ENCODE data around the gene MGAT3.

DNA sequence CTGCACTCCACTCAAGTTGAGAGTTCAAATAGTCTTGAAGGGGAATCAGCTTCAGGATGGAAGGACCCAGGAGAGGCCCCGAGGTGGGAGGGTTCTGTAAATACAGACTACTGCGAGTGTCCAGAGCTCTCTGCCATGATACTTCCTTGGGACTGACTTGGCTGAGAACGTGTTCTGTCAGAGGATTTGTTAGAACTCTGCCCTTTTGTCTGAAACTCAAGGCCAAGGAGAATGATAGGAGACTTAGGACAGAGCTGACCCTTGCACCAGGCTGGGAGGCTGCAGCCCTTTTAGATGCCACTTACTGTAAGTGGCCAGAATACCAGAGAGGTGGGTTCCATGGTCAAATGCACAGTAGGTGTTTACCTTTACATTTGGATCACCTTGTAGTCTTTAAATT lies 60.7 kb downstream of the MGAT3 start:
- no peak for TF ChIP-seq EZH2phosphoT487 (IDR thresholded peaks at IDR 0.05; ENCODE audit: borderline replicate concordance, low read depth, low read length)
- TF ChIP-seq, protein P1, sequence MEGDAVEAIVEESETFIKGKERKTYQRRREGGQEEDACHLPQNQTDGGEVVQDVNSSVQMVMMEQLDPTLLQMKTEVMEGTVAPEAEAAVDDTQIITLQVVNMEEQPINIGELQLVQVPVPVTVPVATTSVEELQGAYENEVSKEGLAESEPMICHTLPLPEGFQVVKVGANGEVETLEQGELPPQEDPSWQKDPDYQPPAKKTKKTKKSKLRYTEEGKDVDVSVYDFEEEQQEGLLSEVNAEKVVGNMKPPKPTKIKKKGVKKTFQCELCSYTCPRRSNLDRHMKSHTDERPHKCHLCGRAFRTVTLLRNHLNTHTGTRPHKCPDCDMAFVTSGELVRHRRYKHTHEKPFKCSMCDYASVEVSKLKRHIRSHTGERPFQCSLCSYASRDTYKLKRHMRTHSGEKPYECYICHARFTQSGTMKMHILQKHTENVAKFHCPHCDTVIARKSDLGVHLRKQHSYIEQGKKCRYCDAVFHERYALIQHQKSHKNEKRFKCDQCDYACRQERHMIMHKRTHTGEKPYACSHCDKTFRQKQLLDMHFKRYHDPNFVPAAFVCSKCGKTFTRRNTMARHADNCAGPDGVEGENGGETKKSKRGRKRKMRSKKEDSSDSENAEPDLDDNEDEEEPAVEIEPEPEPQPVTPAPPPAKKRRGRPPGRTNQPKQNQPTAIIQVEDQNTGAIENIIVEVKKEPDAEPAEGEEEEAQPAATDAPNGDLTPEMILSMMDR (conservative IDR thresholded peaks at IDR 0.05; ENCODE audit: low read length) = no peak

All from OCI-LY7 (cell line).